NCI-H69 (cell line): ENCODE results near the gene EXD1.

Source experiments
- DNase-seq: peaks from one replicate; lab custom pipeline; 2025; lab: John Stamatoyannopoulos, UW

Gene EXD1

GRCh38 chr15:41231422-41232226 is 1.1 kb upstream of the EXD1 start:
- no peak for DNase-seq

GRCh38 chr15:41230345-41230649 is 260 bp downstream of the EXD1 start:
- no peak for DNase-seq

- no peak for DNase-seq
Measured at GRCh38 chr15:41219381-41219780, 11.2 kb downstream of the EXD1 start.

GRCh38 chr15:41218851-41219250 is 11.7 kb downstream of the EXD1 start:
- no peak for DNase-seq

- DNase-seq = no peak
Measured at GRCh38 chr15:41215708-41216107, 14.8 kb downstream of the EXD1 start.

GRCh38 chr15:41207687-41208448 is 22.7 kb downstream of the EXD1 start:
- peak; percentile 21 for DNase-seq

- no peak for DNase-seq
Measured at GRCh38 chr15:41205315-41205714, 25.2 kb downstream of the EXD1 start.

GRCh38 chr15:41203395-41203794 is 27.2 kb downstream of the EXD1 start:
- no peak for DNase-seq

GRCh38 chr15:41199470-41199869 is 31.1 kb downstream of the EXD1 start:
- no peak for DNase-seq

GRCh38 chr15:41194444-41194843 is 36.1 kb downstream of the EXD1 start:
- no peak for DNase-seq

- no peak for DNase-seq
Measured at GRCh38 chr15:41183581-41183980, 47.0 kb downstream of the EXD1 start.

- no peak for DNase-seq
Measured at GRCh38 chr15:41182266-41182665, 48.3 kb downstream of the EXD1 start.

- peak; percentile 46 for DNase-seq
Measured at GRCh38 chr15:41180206-41180789, 50.3 kb downstream of the EXD1 start.

GRCh38 chr15:41169781-41170180 is 60.8 kb downstream of the EXD1 start:
- no peak for DNase-seq

- no peak for DNase-seq
Measured at GRCh38 chr15:41169086-41169485, 61.5 kb downstream of the EXD1 start.

- no peak for DNase-seq
Measured at GRCh38 chr15:41161736-41162135, 68.8 kb downstream of the EXD1 start.

- DNase-seq = no peak
Measured at GRCh38 chr15:41161336-41161735, 69.2 kb downstream of the EXD1 start.

GRCh38 chr15:41160639-41161315 is 69.8 kb downstream of the EXD1 start:
- no peak for DNase-seq

- no peak for DNase-seq
Measured at GRCh38 chr15:41154412-41154811, 76.1 kb downstream of the EXD1 start.

GRCh38 chr15:41153733-41154132 is 76.8 kb downstream of the EXD1 start:
- DNase-seq = no peak

GRCh38 chr15:41151451-41152005 is 79.0 kb downstream of the EXD1 start:
- no peak for DNase-seq

GRCh38 chr15:41150279-41150678 is 80.3 kb downstream of the EXD1 start:
- DNase-seq = no peak
